Nephron progenitor cell (in vitro differentiated cells): Measurements from ENCODE around the gene DCAF17.
A peak's percentile ranks its signal among the peaks of the same experiment; 100 is the strongest.
"Not testable (repeated sequence)": the region's sequence is repeated elsewhere in the genome, so short reads cannot be mapped to it uniquely, and the experiment has no call there.

Source experiments
- DNase-seq: peaks from one replicate; pipeline ENCODE4 v3.0.0; 2021
- H3K27ac Mint-ChIP-seq: 2 replicates; pipeline ENCODE4 v1.8.0; 2021; ENCODE audit warnings: mild to moderate bottlenecking, moderate library complexity, mixed read lengths
- H3K27me3 Mint-ChIP-seq: 2 replicates; pipeline ENCODE4 v1.8.0; 2021; ENCODE audit warnings: mild to moderate bottlenecking, low read depth, mixed read lengths; ENCODE audit not compliant: poor library complexity
- H3K36me3 Mint-ChIP-seq: 2 replicates; pipeline ENCODE4 v1.8.0; 2021; ENCODE audit warnings: low read depth, mixed read lengths
- H3K4me1 Mint-ChIP-seq: 2 replicates; pipeline ENCODE4 v1.8.0; 2021; ENCODE audit warnings: mixed read lengths
- H3K4me3 Mint-ChIP-seq: 2 replicates; pipeline ENCODE4 v1.8.0; 2021; ENCODE audit warnings: mild to moderate bottlenecking, moderate library complexity, mixed read lengths
- H3K9me3 Mint-ChIP-seq: 2 replicates; pipeline ENCODE4 v1.8.0; 2021; ENCODE audit warnings: mild to moderate bottlenecking, moderate library complexity, mixed read lengths
- TF ChIP-seq, protein P1 (sequence below): fragments of 200-600 bp; sonication (generic); IDR thresholded peaks from 2 replicates; pipeline ENCODE4 v1.5.0; 2021; ENCODE audit warnings: antibody characterized with exemption

DCAF17 gene

DNA sequence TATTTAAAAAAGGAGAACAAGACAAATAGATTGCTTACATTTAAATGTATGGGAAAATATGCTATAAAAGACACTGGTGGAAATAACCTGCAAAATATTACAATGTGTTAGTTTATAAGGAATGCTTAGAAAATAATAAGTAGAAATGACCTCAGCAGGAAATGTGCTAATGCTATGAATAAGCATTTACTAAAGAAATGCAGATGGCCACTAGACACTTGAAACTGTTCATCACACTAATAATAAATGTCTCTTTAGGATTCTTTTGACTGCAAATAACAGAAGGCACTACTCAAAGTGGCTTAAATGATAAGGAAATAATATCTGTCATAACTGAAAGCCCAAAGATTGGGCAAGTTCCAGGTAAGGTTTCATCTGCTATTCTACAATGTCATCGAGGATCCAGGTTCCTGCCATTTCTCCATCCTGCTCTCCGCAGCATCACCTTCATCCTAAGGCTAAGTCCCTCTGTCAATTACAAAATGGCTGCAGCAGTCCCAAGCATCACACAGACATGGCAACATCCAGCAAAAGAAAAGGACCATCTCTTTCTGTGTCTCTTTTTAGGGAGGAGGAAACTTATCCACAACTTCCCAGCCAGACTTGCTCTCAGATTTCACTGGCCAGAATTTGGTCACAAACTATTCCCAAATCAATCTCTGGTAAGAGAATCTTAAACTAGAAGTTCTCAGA is 22.1 kb upstream of the DCAF17 start:
- peaks cover 4% of the 10 kb centered on the region for H3K27me3 Mint-ChIP-seq
- no peak for DNase-seq
- no peak overlapping the region for H3K27ac Mint-ChIP-seq
- peaks cover 15% of the 10 kb centered on the region for H3K4me1 Mint-ChIP-seq
- H3K9me3 Mint-ChIP-seq = no peaks in the 10 kb centered on the region
- TF ChIP-seq, protein P1, sequence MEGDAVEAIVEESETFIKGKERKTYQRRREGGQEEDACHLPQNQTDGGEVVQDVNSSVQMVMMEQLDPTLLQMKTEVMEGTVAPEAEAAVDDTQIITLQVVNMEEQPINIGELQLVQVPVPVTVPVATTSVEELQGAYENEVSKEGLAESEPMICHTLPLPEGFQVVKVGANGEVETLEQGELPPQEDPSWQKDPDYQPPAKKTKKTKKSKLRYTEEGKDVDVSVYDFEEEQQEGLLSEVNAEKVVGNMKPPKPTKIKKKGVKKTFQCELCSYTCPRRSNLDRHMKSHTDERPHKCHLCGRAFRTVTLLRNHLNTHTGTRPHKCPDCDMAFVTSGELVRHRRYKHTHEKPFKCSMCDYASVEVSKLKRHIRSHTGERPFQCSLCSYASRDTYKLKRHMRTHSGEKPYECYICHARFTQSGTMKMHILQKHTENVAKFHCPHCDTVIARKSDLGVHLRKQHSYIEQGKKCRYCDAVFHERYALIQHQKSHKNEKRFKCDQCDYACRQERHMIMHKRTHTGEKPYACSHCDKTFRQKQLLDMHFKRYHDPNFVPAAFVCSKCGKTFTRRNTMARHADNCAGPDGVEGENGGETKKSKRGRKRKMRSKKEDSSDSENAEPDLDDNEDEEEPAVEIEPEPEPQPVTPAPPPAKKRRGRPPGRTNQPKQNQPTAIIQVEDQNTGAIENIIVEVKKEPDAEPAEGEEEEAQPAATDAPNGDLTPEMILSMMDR = no peak
- no peaks in the 10 kb centered on the region for H3K36me3 Mint-ChIP-seq
- no peak overlapping the region for H3K4me3 Mint-ChIP-seq

DNA sequence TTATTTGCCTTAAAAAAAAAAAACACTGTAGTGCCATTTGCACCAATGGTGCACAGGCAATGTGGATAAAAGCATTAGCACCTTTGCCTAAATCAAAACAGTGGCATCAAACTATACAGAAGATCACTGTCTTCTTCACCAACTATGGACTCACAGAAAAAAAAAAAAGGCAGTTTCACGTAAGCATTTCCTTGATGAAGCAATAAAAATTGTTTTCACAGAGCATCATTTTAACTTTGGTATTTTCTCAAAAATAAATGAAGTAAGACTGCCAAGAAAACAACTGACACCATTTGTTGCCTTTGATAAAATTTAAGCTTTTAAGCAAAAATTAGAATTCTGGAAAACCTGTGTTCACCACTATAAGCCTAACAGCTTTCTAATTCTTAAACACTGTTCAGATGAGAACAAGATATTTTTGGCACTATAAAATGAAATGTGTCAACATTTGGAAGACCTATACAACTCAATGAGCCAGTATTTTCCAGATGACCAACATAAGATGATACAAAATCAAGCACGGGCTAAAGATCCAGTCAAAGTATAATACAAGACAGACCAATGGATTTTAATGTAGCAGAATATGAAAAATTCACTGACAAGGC is 21.4 kb upstream of the DCAF17 start:
- H3K9me3 Mint-ChIP-seq = no peaks in the 10 kb centered on the region
- TF ChIP-seq, protein P1 = no peak
- peaks cover 4% of the 10 kb centered on the region for H3K27me3 Mint-ChIP-seq
- H3K36me3 Mint-ChIP-seq = no peaks in the 10 kb centered on the region
- no peak overlapping the region for H3K4me3 Mint-ChIP-seq
- peaks cover 15% of the 10 kb centered on the region for H3K4me1 Mint-ChIP-seq
- H3K27ac Mint-ChIP-seq = no peak overlapping the region
- DNase-seq = no peak

DNA sequence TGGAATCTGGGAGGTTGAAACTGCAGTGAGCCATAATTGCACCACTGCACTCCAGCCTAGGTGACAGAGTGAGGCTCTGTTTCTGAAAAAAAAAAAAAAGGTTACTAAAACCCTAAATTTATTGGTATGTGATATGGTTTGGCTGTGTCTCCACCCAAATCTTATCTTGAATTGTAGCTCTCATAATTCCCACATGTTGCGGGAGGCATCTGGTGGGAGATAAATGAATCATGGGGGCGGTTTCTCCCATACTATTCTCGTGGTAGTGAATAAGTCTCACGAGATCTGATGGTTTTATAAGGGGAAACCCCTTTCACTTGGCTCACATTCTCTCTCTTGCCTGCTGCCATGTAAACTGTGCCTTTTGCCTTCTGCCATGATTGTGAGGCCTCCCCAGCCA is 19.4 kb upstream of the DCAF17 start:
- H3K9me3 Mint-ChIP-seq, H3K27me3 Mint-ChIP-seq, H3K27ac Mint-ChIP-seq, DNase-seq, H3K4me3 Mint-ChIP-seq, H3K36me3 Mint-ChIP-seq: not testable (repeated sequence)
- H3K4me1 Mint-ChIP-seq = peaks cover 11% of the 10 kb centered on the region

DNA sequence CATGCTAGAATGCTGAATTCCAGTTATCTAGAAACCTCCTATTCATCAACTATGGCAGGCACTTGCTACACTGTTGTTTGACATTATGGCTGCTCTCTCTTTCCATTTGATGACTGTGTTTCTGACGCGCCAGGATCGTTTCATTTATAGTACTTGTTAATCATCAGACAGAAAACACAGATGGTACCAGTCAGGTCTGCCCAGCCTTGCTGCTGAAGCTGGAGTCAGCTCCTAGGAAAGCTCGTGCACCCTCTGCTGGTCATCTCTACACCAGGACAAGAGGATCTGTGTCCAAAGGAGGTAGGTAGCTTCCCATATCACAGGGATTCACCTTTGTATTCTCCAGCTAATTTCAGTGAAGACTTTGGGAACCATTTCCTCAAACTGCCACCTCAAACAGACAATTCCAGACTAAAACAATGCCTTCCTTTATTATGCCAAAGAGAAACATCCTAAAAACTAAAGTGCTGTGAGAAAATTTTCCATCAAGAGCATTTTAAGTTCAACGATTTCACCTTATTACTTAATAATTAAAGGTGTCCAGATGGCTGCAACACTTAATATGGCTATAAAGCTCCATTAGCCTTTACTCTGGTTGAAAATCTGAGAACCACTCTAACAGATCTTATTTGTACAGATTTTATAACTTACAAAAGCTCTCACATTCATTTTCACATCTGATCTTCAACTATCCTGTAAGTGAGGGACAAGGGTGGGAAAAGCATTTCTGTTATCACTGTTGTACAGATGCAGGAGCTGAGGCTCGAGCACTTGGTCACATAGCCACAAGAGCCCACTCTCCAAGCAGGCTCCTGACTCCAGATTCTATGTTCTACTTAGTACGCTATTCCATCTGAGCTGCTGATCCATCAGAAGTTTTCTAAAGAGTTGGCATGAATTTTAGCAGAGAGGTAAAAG is 17.8 kb upstream of the DCAF17 start:
- Mint-ChIP-seq H3K27ac (no peak overlapping the region), H3K27me3 (no peaks in the 10 kb centered on the region), H3K36me3 (peaks cover 5% of the 10 kb centered on the region), H3K4me3 (no peak overlapping the region), H3K4me1 (peaks cover 5% of the 10 kb centered on the region), H3K9me3 (no peaks in the 10 kb centered on the region)
- TF ChIP-seq, protein P1 = peak; percentile 78
- DNase-seq = peak; percentile 78

DNA sequence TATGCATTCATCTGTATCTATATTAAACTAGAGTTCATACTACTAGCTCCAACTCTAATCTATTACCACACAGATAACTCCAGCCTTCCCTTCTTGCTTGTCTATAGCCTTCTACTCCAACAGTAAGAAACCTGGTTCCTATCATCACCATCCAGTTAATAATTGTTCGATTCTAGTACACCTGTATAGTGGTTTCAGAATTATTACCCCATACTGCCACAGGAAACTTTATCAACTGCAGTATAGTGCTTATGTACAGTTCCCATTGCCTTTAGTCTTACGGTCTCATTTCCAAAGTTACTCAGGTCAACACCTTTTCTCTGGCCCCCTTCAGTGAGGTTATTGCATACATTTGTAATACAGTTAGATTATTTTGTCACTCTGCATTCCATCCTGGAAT is 14.7 kb upstream of the DCAF17 start:
- TF ChIP-seq, protein P1 = no peak
- Mint-ChIP-seq H3K27me3 (no peaks in the 10 kb centered on the region), H3K4me3 (no peak overlapping the region), H3K36me3 (peaks cover 32% of the 10 kb centered on the region), H3K4me1 (peaks cover 5% of the 10 kb centered on the region), H3K27ac (no peak overlapping the region), H3K9me3 (peaks cover 23% of the 10 kb centered on the region)
- no peak for DNase-seq
